Astrocyte (in vitro differentiated cells and primary cell): ENCODE results near the gene UBE3C. TPM values are rescaled to one million over a fixed set of nuclear protein-coding genes. Genes with fewer than 3 reads are reported as not detected.
A peak's percentile ranks its signal among the peaks of the same experiment; 100 is the strongest.

ENCODE experiments used
- DNase-seq: peaks from one replicate; pipeline ENCODE4 v3.0.0-alpha.2; 2010; ENCODE audit warnings: low read depth
- FAIRE-seq: peaks from 2 replicates; lab custom pipeline; 2011; peaks lifted over from hg19 to GRCh38; lab: Jason Lieb, UNC
- H2AFZ ChIP-seq: 2 replicates; pipeline ENCODE4 v1.6.0; 2012; ENCODE audit warnings: low read depth, low read length, inconsistent platforms
- H3K27ac ChIP-seq: 2 replicates; pipeline ENCODE4 v1.5.1; 2011; ENCODE audit warnings: low read depth, low read length, inconsistent platforms
- H3K27me3 ChIP-seq: 2 replicates; pipeline ENCODE4 v1.6.0; 2011; ENCODE audit warnings: low read length, inconsistent platforms; ENCODE audit not compliant: insufficient read depth
- H3K36me3 ChIP-seq: 2 replicates; pipeline ENCODE4 v1.5.1; 2011; ENCODE audit warnings: low read length, inconsistent platforms; ENCODE audit not compliant: insufficient read depth
- H3K4me1 ChIP-seq: 2 replicates; pipeline ENCODE4 v1.5.1; 2011; ENCODE audit warnings: low read length, inconsistent platforms; ENCODE audit not compliant: insufficient read depth
- H3K4me2 ChIP-seq: 2 replicates; pipeline ENCODE4 v1.6.0; 2012; ENCODE audit warnings: low read length, inconsistent platforms
- H3K4me3 ChIP-seq: 2 replicates; pipeline ENCODE4 v1.5.1; 2011; ENCODE audit warnings: low read depth, mild to moderate bottlenecking, low read length, inconsistent platforms; ENCODE audit not compliant: insufficient read depth
- H3K79me2 ChIP-seq: 2 replicates; pipeline ENCODE4 v1.6.0; 2012; ENCODE audit warnings: mild to moderate bottlenecking, low read length, inconsistent platforms; ENCODE audit not compliant: insufficient read depth
- H3K9ac ChIP-seq: 2 replicates; pipeline ENCODE4 v1.6.0; 2012; ENCODE audit warnings: mild to moderate bottlenecking, low read length, inconsistent platforms
- H3K9me3 ChIP-seq: 2 replicates; pipeline ENCODE4 v1.5.1; 2012; ENCODE audit warnings: low read depth, mild to moderate bottlenecking, low read length, inconsistent platforms; ENCODE audit not compliant: insufficient read depth
- H4K20me1 ChIP-seq: 2 replicates; pipeline ENCODE4 v1.6.0; 2012; ENCODE audit warnings: low read length, inconsistent platforms; ENCODE audit not compliant: insufficient read depth
- H3K27ac Mint-ChIP-seq: one replicate; pipeline ENCODE4 v1.8.0; 2021; ENCODE audit warnings: mild to moderate bottlenecking, mixed read lengths; ENCODE audit not compliant: unreplicated experiment
- H3K27me3 Mint-ChIP-seq: one replicate; pipeline ENCODE4 v1.8.0; 2021; ENCODE audit warnings: low read depth, mixed read lengths; ENCODE audit not compliant: unreplicated experiment
- H3K36me3 Mint-ChIP-seq: one replicate; pipeline ENCODE4 v1.8.0; 2021; ENCODE audit warnings: low read depth, mixed read lengths; ENCODE audit not compliant: unreplicated experiment
- H3K4me1 Mint-ChIP-seq: one replicate; pipeline ENCODE4 v1.8.0; 2021; ENCODE audit warnings: low read depth, mixed read lengths; ENCODE audit not compliant: unreplicated experiment
- H3K4me3 Mint-ChIP-seq: one replicate; pipeline ENCODE4 v1.8.0; 2021; ENCODE audit warnings: mild to moderate bottlenecking, moderate library complexity, mixed read lengths; ENCODE audit not compliant: unreplicated experiment
- H3K9me3 Mint-ChIP-seq: one replicate; pipeline ENCODE4 v1.8.0; 2021; ENCODE audit warnings: mild to moderate bottlenecking, mixed read lengths; ENCODE audit not compliant: unreplicated experiment
- CTCF ChIP-seq: IDR thresholded peaks from 2 replicates; pipeline ENCODE4 v1.5.1; 2011; ENCODE audit warnings: low read depth, mild to moderate bottlenecking, inconsistent platforms, low read length, moderate library complexity; ENCODE audit not compliant: insufficient read depth
- EZH2 ChIP-seq: IDR thresholded peaks from 2 replicates; pipeline ENCODE4 v1.6.1; 2012; ENCODE audit warnings: mild to moderate bottlenecking, low read length, inconsistent platforms; ENCODE audit not compliant: insufficient read depth
- total RNA-seq: library from RNA; stranded (reverse); gene quantifications from 2 replicates; pipeline ENCODE4 v1.2.1, GENCODE V29; 2021

The UBE3C gene
- total RNA-seq, 1 donor from 2014 or later, result 76.9 TPM

DNA sequence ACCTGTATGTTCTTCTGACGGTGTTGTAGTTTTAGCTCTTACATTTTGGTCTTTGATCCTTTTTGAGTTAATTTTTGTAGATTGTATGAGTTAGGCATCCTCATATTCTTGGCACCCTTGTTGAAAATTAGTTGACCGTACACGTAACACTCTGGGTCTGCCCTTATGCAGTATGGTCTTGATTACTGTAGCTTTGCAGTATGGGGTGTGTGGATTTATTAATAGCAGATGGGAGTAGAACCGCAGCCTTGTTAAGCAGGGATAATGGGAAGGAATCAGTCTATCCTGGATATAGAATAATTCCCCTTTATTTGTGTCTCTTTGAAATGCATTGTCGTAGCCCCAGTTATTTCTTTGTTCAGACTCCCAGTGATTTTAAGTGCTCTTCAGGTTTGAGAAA, 95.5 kb downstream of the UBE3C start:
- H3K27ac Mint-ChIP-seq, result no peak overlapping the region
- DNase-seq (no peak), FAIRE-seq (no peak)
- H3K27me3 Mint-ChIP-seq, result no peaks in the 10 kb centered on the region
- peaks cover 22% of the 10 kb centered on the region for H3K4me1 Mint-ChIP-seq
- Histone ChIP-seq H3K27me3 (no peaks in the 10 kb centered on the region), H3K9me3 (no peaks in the 10 kb centered on the region), H3K4me1 (peaks cover 11% of the 10 kb centered on the region), H3K36me3 (peaks cover 19% of the 10 kb centered on the region), H4K20me1 (peaks cover 29% of the 10 kb centered on the region), H3K9ac (no peak overlapping the region), H3K79me2 (peaks cover 14% of the 10 kb centered on the region), H3K4me3 (no peak overlapping the region), H3K27ac (no peak overlapping the region), H2AFZ (no peak overlapping the region), H3K4me2 (no peak overlapping the region)
- H3K9me3 Mint-ChIP-seq, result no peaks in the 10 kb centered on the region
- peak overlapping the region; percentile 58 for H3K4me3 Mint-ChIP-seq
- TF ChIP-seq EZH2 (no peak), CTCF (no peak)
- peaks cover 24% of the 10 kb centered on the region for H3K36me3 Mint-ChIP-seq

GRCh38 chr7:157235357-157236333, 96.9 kb downstream of the UBE3C start:
- H3K4me2 ChIP-seq, result peak overlapping the region; percentile 30
- DNase-seq, result peak; percentile 74
- H3K27me3 ChIP-seq, result no peaks in the 10 kb centered on the region
- peak overlapping the region; percentile 41 for H3K27ac ChIP-seq
- H2AFZ ChIP-seq, result no peak overlapping the region
- Mint-ChIP-seq H3K4me1 (peaks cover 22% of the 10 kb centered on the region), H3K27me3 (no peaks in the 10 kb centered on the region), H3K27ac (peak overlapping the region; percentile 62), H3K4me3 (no peak overlapping the region), H3K9me3 (no peaks in the 10 kb centered on the region), H3K36me3 (peaks cover 28% of the 10 kb centered on the region)
- H3K4me1 ChIP-seq, result peaks cover 11% of the 10 kb centered on the region
- H3K79me2 ChIP-seq, result peaks cover 16% of the 10 kb centered on the region
- no peak for FAIRE-seq
- peaks cover 29% of the 10 kb centered on the region for H4K20me1 ChIP-seq
- peaks cover 21% of the 10 kb centered on the region for H3K36me3 ChIP-seq
- H3K4me3 ChIP-seq, result no peak overlapping the region
- no peaks in the 10 kb centered on the region for H3K9me3 ChIP-seq
- no peak overlapping the region for H3K9ac ChIP-seq
- TF ChIP-seq CTCF (no peak), EZH2 (no peak)

DNA sequence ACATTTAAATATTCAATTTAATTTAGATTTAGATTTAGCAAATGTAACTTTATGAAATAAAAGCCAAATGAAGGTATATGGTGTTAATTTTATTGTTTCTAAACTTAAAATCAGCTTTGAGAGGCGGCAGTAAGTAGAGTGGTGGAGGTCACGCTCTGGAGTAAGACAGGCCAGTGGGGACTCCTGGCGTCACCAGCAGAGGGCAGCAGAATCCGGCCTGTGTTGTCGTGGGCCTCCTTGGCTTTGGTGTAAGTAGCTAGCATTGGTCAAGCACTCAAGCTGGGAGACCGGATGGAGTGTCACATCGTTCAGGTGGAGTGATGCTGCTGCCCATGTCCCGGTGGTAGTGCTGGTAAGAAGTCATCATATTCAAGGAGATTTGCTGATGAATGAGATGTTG, 99.4 kb downstream of the UBE3C start:
- Histone ChIP-seq H3K79me2 (peaks cover 23% of the 10 kb centered on the region), H3K36me3 (peaks cover 16% of the 10 kb centered on the region), H3K9ac (no peak overlapping the region), H3K4me3 (no peak overlapping the region), H3K9me3 (no peaks in the 10 kb centered on the region), H3K4me2 (no peak overlapping the region), H3K4me1 (peaks cover 11% of the 10 kb centered on the region), H3K27ac (no peak overlapping the region), H2AFZ (no peak overlapping the region), H4K20me1 (peaks cover 29% of the 10 kb centered on the region), H3K27me3 (no peaks in the 10 kb centered on the region)
- DNase-seq (no peak), FAIRE-seq (no peak)
- Mint-ChIP-seq H3K27me3 (no peaks in the 10 kb centered on the region), H3K9me3 (no peaks in the 10 kb centered on the region), H3K4me1 (peaks cover 17% of the 10 kb centered on the region), H3K36me3 (peaks cover 19% of the 10 kb centered on the region), H3K4me3 (no peak overlapping the region), H3K27ac (no peak overlapping the region)
- TF ChIP-seq CTCF (no peak), EZH2 (no peak)
